ENCODE results near the gene ST6GALNAC3. TPM values are rescaled to one million over a fixed set of nuclear protein-coding genes. Genes with fewer than 3 reads are reported as not detected.

Gene ST6GALNAC3
- total RNA-seq, 2 donors from 2014 or later = 12.9 to 18.9 TPM

- no peak for DNase-seq (ENCODE audit: low spot score)
Measured at GRCh38 chr1:76164165-76164564, 89.6 kb downstream of the ST6GALNAC3 start.

DNA sequence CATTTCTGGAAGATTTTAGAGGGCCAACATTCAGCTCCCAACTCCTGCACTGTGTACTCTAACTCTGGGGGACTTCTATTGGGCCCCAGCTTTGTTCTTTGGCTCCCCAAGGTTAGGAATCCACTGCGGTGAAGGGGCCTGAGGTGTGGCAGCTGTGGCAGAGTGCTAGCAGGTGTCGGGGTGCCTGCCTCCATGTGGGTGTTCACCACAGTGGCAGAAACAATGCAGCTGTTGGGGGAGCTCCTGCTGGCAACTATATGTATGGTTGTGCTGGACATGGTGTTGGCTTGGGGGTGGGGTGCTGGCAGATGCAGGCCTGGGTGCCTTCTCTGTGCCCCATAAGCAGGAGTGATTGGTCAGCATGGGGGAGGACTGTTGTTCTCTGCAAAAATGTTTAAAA lies 95.5 kb downstream of the ST6GALNAC3 start:
- DNase-seq (ENCODE audit: low spot score) = no peak
- intact Hi-C loops (cut with DNase I) = no loop called here

More at GRCh38 chr1:76164165-76164564, 89.6 kb downstream of the ST6GALNAC3 start:
- intact Hi-C loops (cut with DNase I) = loop anchor here in 1 of 2 donors (10.0 kb wide), 1 partner anchor 1521 kb away; the partner anchor contains the start of gene ZZZ3

- intact Hi-C loops (cut with DNase I) = no loop called here
- no peak for DNase-seq (ENCODE audit: low spot score)
Measured at GRCh38 chr1:76170513-76170912, 96.0 kb downstream of the ST6GALNAC3 start.

DNA sequence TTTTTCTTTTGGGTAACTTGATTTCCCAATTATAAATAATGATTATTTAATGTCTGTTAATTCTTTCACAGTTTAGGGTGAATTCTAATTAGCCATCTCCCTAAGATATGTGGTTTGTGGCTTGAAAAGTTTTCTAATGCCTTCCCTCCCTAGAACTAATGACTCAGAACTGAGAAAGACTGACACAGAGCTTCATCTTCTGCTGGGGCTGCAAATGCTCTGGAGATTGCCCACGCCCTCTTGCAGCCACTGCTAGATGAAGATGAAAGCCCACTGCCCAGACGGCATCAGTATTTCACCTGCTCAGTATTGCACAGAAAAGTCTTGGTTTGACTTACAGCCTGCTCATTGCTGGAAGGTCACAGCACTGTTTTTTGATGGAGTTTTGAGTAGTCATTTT lies 101.5 kb downstream of the ST6GALNAC3 start:
- DNase-seq (ENCODE audit: low spot score) = no peak
- intact Hi-C loops (cut with DNase I) = no loop called here

DNA sequence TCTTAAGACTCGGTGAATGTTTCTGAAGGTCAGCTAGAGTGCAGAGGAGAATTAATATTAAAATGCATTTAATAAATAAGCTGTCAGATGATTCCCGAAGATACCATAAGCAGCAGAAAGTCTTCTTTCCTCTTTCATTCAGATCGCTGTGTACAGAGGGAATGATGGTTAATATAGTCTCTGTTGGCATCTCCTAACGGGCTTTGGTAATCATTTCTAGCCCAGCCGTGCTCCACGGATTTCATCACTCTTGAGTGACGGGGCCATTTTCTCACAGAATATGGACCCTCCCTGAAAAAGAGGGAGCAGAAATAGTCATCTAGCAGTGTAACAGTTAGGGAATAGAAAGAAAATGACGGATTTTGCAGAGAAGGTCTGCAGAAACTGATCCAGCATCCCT lies 103.1 kb downstream of the ST6GALNAC3 start:
- DNase-seq (ENCODE audit: low spot score) = no peak
- intact Hi-C loops (cut with DNase I) = no loop called here

- intact Hi-C loops (cut with DNase I) = no loop called here
- DNase-seq (ENCODE audit: low spot score) = no peak
Measured at GRCh38 chr1:76179219-76179698, 104.7 kb downstream of the ST6GALNAC3 start.

DNA sequence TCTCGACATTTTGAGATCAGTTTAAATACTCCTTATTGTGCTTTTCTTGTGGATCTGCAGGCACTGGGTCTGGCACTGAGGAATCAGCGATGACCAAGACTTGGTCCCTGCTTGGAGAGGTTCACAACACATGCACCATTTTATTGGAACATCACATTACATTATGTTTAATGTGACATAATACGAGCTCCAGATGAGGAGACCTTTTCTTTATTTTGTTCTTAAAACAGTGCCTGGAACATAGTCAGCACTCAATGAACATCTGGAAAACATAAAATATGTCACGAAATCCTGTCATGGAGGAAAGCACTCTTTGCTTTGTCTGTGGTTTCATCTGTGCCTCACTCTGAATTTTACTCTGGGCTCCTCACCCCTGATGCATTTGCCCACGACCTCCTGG lies 110.7 kb downstream of the ST6GALNAC3 start:
- intact Hi-C loops (cut with DNase I) = no loop called here
- DNase-seq (ENCODE audit: low spot score) = no peak

DNA sequence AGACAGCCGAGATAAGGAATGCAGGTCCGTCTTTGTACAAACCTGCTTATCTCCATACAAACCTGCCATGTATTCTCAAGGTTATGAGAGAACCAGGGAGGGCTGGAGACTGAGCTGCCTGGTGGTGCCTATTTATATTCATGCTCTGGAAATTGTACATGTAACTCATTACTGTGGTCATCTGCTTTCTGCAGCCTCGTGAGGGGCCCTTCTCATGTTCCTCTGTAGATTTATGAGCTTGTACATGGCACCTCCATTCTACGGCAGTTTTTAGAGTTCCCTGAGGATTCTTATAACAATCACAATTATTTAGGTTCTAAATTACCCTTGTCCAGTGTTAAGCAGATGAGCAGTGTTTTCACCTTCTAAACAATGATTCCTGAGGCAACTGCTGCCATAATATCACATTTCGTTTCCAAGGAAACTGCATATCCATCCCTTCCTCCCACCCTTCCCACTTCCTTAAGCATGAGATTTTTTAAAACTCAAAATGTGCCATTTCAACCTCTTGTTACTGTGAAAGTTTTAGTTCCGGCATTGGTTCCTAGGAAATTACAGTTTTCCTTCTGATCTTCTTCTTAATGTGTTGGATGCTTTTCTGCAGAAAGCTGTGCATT lies 112.1 kb downstream of the ST6GALNAC3 start:
- DNase-seq (ENCODE audit: low spot score) = no peak
- intact Hi-C loops (cut with DNase I) = no loop called here

DNA sequence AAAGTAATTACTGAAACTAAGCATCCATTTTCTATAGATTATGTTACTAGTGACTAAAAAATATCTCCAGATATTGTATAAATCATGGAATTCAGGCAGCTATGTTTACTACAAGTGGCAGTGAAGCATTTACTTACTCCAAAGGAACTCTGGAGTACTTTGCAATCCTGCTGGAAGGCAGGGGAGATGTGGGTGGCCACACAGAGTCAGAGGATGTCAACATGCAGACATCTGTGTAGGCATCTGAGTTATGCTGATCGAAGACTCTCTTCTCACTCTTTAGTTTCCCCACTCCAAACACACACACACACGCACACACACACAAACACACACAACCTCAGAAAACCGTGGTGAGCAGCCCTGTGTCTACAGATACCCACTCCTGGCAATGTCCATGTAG lies 112.9 kb downstream of the ST6GALNAC3 start:
- intact Hi-C loops (cut with DNase I) = no loop called here
- DNase-seq (ENCODE audit: low spot score) = no peak

DNA sequence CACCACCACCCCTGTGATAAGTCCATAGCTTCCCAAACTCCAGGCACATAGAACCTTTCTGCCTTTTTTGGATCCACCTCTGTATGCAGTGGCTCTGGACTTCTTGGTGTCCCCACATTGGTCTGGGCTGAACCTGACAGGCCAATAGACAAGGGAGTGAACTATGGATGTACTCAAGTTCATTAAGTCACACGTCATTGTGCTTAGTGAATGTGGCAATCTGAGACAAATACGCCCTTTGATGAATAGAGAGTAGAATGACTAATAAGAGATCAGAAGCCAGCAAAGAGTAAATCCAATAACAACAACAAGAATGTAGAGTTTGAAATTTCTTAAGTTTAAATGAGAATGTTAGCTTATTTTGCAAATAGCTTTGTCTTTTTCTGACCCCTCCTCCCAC lies 114.8 kb downstream of the ST6GALNAC3 start:
- intact Hi-C loops (cut with DNase I) = no loop called here
- no peak for DNase-seq (ENCODE audit: low spot score)

- no peak for DNase-seq (ENCODE audit: low spot score)
- intact Hi-C loops (cut with DNase I) = no loop called here
Measured at GRCh38 chr1:76190749-76191424, 116.3 kb downstream of the ST6GALNAC3 start.

DNA sequence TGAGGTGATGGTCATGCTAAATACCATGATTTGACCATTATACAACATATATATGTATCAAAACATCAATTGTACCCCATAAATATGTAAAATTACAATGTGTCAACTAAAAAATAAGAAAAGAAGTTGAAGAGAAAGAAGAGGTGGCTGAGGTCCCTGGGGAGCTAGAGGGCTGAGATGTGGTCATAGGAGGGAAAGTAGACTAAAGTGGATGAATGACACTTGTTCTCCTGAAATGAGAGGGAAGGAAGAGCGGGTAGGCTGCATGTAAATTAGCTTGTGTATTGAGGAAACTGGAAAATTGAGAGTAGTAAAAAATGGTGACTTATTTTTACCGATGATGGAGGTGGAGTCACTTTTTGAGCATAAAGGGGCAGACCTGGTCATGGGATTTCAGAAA lies 117.0 kb downstream of the ST6GALNAC3 start:
- no peak for DNase-seq (ENCODE audit: low spot score)
- intact Hi-C loops (cut with DNase I) = no loop called here

DNA sequence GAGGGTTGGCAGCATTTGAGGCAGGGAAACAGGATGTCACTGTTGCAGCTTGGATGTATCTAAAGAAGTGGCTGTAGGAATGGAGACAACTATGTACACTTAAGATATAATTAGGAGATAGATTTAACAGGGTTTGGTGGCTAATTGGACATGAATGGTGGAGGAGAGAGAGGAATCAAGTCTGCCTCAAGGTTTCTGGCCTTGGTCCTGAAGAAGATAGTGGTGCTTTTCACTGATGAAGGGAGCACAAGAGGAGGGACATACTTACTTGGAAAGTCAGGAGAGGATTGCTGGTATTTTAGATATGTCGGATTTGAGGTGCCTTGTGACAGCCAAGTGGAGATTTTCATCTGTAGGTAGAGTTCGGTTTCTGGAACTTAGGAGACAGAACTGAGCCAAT lies 123.9 kb downstream of the ST6GALNAC3 start:
- intact Hi-C loops (cut with DNase I) = no loop called here
- no peak for DNase-seq (ENCODE audit: low spot score)

GRCh38 chr1:76202670-76203069 lies 128.1 kb downstream of the ST6GALNAC3 start:
- DNase-seq (ENCODE audit: low spot score) = no peak

GRCh38 chr1:76203127-76203526 lies 128.6 kb downstream of the ST6GALNAC3 start:
- no peak for DNase-seq (ENCODE audit: low spot score)
- intact Hi-C loops (cut with DNase I) = no loop called here

More at GRCh38 chr1:76202670-76203069, 128.1 kb downstream of the ST6GALNAC3 start:
- intact Hi-C loops (cut with DNase I) = no loop called here

- DNase-seq (ENCODE audit: low spot score) = no peak
- intact Hi-C loops (cut with DNase I) = no loop called here
Measured at GRCh38 chr1:76209238-76209637, 134.7 kb downstream of the ST6GALNAC3 start.

DNA sequence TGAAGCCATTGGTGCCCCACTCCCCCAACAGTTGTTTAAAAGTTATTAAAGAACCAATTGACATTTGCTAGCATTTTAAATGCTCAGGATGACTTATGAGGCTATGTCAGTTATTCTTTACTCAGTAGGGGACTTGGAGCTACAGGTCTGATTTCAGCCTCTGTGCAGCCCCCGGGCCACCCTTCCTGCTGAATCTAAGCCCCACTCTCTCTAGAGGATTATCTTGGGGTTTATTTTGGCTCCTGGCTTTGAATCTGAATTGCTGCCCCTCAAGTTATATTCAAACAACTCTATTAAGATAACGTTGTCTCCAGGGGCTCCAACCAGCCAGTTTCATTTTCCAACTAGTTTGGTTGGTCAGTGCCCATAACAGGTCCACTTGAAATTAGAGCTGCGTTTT lies 135.1 kb downstream of the ST6GALNAC3 start:
- DNase-seq (ENCODE audit: low spot score) = no peak
- intact Hi-C loops (cut with DNase I) = no loop called here

DNA sequence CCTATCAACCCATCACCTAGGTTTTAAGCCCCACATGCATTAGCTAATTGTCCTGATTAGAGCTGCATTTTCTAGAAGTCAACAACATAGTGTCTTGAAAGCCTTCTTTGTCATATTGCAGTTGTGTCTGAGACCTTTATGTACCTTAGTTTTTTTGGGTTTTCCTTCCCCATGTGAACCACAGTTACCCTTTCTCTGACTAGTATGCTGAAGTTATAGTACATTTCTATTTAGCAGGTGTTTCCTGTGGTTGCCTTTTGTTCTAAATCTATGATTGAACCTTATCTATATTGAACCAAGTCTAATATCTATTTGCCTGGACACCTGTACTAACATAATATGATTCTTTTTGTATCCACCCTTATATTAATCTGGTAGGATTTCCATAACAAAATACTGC lies 135.6 kb downstream of the ST6GALNAC3 start:
- no peak for DNase-seq (ENCODE audit: low spot score)
- intact Hi-C loops (cut with DNase I) = no loop called here

- intact Hi-C loops (cut with DNase I) = no loop called here
Measured at GRCh38 chr1:76218888-76219287, 144.3 kb downstream of the ST6GALNAC3 start.

DNA sequence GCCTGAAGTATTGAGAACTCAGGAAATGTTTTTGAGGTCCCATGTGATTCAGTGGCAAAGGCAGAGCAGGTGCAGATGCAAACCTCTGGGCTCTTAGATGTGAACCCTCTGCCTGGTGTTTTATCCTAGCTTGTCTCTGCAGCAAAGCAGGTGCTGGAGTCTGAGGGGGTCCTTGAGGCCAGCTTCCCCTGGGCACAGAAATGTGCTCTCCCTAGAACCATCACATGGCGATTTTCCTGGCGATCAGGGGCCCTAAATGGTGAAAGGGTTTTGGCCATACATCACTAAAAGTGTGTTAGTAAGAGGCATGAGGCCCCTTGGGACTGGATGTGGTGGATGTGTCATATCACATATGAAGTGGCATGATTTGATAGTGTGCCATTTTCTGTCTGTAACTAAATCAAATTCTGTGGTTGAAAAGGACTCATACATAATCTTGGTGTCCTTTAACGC lies 144.8 kb downstream of the ST6GALNAC3 start:
- intact Hi-C loops (cut with DNase I) = no loop called here
- no peak for DNase-seq (ENCODE audit: low spot score)

More at GRCh38 chr1:76218888-76219287, 144.3 kb downstream of the ST6GALNAC3 start:
- DNase-seq (ENCODE audit: low spot score) = no peak

GRCh38 chr1:76224752-76225151 lies 150.2 kb downstream of the ST6GALNAC3 start:
- intact Hi-C loops (cut with DNase I) = no loop called here
- no peak for DNase-seq (ENCODE audit: low spot score)
